Activated T-cell treated with anti-CD3 and anti-CD28 coated beads, Interleukin-2, amount 50 U/mL, for 24 hours (primary cell): ENCODE results near the gene LDLRAD3.

Source experiments
- DNase-seq: peaks from one replicate; pipeline ENCODE4 v3.0.0-alpha.2; 2020
- H3K27ac Mint-ChIP-seq: 2 replicates; pipeline ENCODE4 v1.8.0; 2020; ENCODE audit warnings: mild to moderate bottlenecking, mixed read lengths
- H3K27me3 Mint-ChIP-seq: 2 replicates; pipeline ENCODE4 v1.8.0; 2020; ENCODE audit warnings: mixed read lengths
- H3K36me3 Mint-ChIP-seq: 2 replicates; pipeline ENCODE4 v1.8.0; 2020; ENCODE audit warnings: low read depth, mixed read lengths
- H3K4me1 Mint-ChIP-seq: 2 replicates; pipeline ENCODE4 v1.8.0; 2020; ENCODE audit warnings: low read depth, mixed read lengths
- H3K4me3 Mint-ChIP-seq: 2 replicates; pipeline ENCODE4 v1.8.0; 2020; ENCODE audit warnings: mild to moderate bottlenecking, moderate library complexity, mixed read lengths
- H3K9me3 Mint-ChIP-seq: 2 replicates; pipeline ENCODE4 v1.8.0; 2020; ENCODE audit warnings: mixed read lengths

The LDLRAD3 gene

GRCh38 chr11:36118084-36118483, 174.2 kb downstream of the LDLRAD3 start:
- Mint-ChIP-seq H3K9me3 (peaks cover 2% of the 10 kb centered on the region), H3K27ac (no peak overlapping the region), H3K4me1 (no peaks in the 10 kb centered on the region), H3K36me3 (no peaks in the 10 kb centered on the region), H3K27me3 (peaks cover 3% of the 10 kb centered on the region), H3K4me3 (no peak overlapping the region)
- no peak for DNase-seq

DNA sequence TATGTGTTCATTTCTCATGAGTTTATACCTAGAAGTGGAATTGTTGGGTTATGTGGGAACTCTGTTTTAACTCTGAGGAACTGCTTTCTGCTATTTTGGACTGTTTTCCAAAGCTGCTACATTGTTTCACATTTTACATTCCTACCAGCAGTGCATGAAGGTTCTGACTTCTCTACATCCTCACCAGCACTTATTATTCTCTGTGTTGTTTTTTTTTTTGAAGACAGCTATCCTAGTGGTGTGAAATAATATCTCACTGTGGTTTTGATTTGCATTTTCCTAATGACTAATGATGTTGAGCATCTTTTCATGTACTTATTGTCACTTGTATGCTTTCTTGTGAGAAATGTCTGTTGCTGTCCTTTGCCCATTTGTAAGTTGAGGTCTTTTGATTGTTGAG, 175.4 kb downstream of the LDLRAD3 start:
- H3K27me3 Mint-ChIP-seq = peaks cover 3% of the 10 kb centered on the region
- H3K27ac Mint-ChIP-seq = no peak overlapping the region
- H3K4me1 Mint-ChIP-seq = no peaks in the 10 kb centered on the region
- DNase-seq = no peak
- H3K9me3 Mint-ChIP-seq = no peaks in the 10 kb centered on the region
- no peak overlapping the region for H3K4me3 Mint-ChIP-seq
- no peaks in the 10 kb centered on the region for H3K36me3 Mint-ChIP-seq

DNA sequence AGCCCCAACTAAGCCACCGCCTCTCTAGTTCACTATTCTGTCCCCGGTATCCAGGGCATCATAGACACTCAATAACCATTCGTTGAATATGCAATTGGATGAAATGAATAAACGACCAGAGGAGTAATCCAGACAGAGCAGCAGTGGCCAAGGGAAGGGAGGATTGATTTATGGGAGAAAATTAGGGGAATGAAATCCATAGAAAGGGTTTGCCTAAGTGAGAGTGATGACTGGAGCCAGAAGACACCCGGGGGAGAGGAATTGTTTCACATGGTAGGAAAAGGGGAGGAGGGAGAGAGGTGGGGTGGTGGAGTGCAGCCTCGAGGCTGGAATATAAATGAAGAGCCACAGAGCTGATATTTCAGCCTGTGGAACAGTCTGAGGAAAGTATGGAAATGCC, 177.2 kb downstream of the LDLRAD3 start:
- Mint-ChIP-seq H3K9me3 (no peaks in the 10 kb centered on the region), H3K27ac (no peak overlapping the region), H3K4me3 (no peak overlapping the region), H3K36me3 (no peaks in the 10 kb centered on the region), H3K27me3 (peaks cover 8% of the 10 kb centered on the region), H3K4me1 (no peaks in the 10 kb centered on the region)
- DNase-seq = no peak

DNA sequence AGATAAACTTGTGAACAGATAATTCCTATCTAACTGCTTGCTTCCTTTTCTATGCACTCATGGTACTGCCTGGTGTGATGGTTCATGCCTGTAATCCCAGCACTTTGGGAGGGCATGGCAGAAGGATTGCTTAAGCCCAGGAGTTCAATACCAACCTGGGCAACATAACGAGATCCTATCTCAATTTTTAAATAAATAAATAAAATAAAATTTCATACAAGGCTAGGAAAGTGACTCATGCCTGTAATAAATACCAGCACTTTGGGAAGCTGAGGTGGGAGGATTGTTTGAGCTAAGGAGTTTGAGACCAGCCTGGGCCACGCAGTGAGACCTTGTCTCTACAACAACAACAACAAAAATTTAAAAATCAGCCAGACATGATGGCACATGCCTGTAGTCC, 178.8 kb downstream of the LDLRAD3 start:
- peaks cover 8% of the 10 kb centered on the region for H3K27me3 Mint-ChIP-seq
- H3K36me3 Mint-ChIP-seq = no peaks in the 10 kb centered on the region
- H3K4me3 Mint-ChIP-seq = no peak overlapping the region
- no peak for DNase-seq
- no peaks in the 10 kb centered on the region for H3K4me1 Mint-ChIP-seq
- no peak overlapping the region for H3K27ac Mint-ChIP-seq
- H3K9me3 Mint-ChIP-seq = no peaks in the 10 kb centered on the region

GRCh38 chr11:36123336-36124101, 179.7 kb downstream of the LDLRAD3 start:
- DNase-seq = no peak
- H3K4me3 Mint-ChIP-seq = no peak overlapping the region
- H3K27me3 Mint-ChIP-seq = peaks cover 10% of the 10 kb centered on the region
- H3K4me1 Mint-ChIP-seq = no peaks in the 10 kb centered on the region
- no peaks in the 10 kb centered on the region for H3K9me3 Mint-ChIP-seq
- no peak overlapping the region for H3K27ac Mint-ChIP-seq
- no peaks in the 10 kb centered on the region for H3K36me3 Mint-ChIP-seq

DNA sequence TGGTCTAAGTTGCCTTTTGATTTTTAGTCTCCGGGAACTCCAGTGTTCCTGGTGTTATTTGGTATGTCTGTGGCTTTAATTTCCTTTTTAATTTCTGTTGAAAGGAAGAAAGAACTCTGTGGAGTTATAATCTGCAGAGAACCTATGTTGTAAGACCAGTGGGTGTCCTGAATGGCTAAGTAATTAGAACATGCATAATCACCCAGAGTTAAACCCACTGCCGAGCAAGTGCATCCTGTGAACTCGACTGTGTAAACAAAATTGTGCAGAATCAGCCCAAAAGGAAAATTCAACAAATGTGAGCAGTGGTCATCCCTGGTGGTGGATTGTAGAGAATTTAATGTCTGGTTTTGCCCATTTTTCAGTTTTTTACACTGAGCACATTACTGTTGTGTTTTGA, 182.8 kb downstream of the LDLRAD3 start:
- Mint-ChIP-seq H3K27ac (no peak overlapping the region), H3K4me1 (no peaks in the 10 kb centered on the region), H3K36me3 (no peaks in the 10 kb centered on the region), H3K4me3 (no peak overlapping the region), H3K27me3 (peaks cover 16% of the 10 kb centered on the region), H3K9me3 (no peaks in the 10 kb centered on the region)
- DNase-seq = no peak

- no peaks in the 10 kb centered on the region for H3K9me3 Mint-ChIP-seq
- no peaks in the 10 kb centered on the region for H3K4me1 Mint-ChIP-seq
- H3K36me3 Mint-ChIP-seq = no peaks in the 10 kb centered on the region
- H3K4me3 Mint-ChIP-seq = no peak overlapping the region
- no peak for DNase-seq
- peaks cover 16% of the 10 kb centered on the region for H3K27me3 Mint-ChIP-seq
- H3K27ac Mint-ChIP-seq = no peak overlapping the region
Observed at GRCh38 chr11:36127550-36127949, 183.7 kb downstream of the LDLRAD3 start.

GRCh38 chr11:36129955-36130354, 186.1 kb downstream of the LDLRAD3 start:
- Mint-ChIP-seq H3K36me3 (no peaks in the 10 kb centered on the region), H3K27ac (no peak overlapping the region), H3K4me3 (no peak overlapping the region), H3K27me3 (peaks cover 14% of the 10 kb centered on the region), H3K4me1 (no peaks in the 10 kb centered on the region), H3K9me3 (no peaks in the 10 kb centered on the region)
- no peak for DNase-seq

- H3K4me1 Mint-ChIP-seq = no peaks in the 10 kb centered on the region
- H3K27ac Mint-ChIP-seq = no peak overlapping the region
Observed at GRCh38 chr11:36130401-36130800, 186.5 kb downstream of the LDLRAD3 start.

GRCh38 chr11:36131721-36132397, 188.0 kb downstream of the LDLRAD3 start:
- Mint-ChIP-seq H3K27ac (no peak overlapping the region), H3K9me3 (no peaks in the 10 kb centered on the region), H3K36me3 (no peaks in the 10 kb centered on the region), H3K4me1 (no peaks in the 10 kb centered on the region), H3K27me3 (peaks cover 8% of the 10 kb centered on the region), H3K4me3 (no peak overlapping the region)
- no peak for DNase-seq

More at GRCh38 chr11:36130401-36130800, 186.5 kb downstream of the LDLRAD3 start:
- Mint-ChIP-seq H3K9me3 (no peaks in the 10 kb centered on the region), H3K27me3 (peaks cover 10% of the 10 kb centered on the region), H3K4me3 (no peak overlapping the region), H3K36me3 (no peaks in the 10 kb centered on the region)
- no peak for DNase-seq

DNA sequence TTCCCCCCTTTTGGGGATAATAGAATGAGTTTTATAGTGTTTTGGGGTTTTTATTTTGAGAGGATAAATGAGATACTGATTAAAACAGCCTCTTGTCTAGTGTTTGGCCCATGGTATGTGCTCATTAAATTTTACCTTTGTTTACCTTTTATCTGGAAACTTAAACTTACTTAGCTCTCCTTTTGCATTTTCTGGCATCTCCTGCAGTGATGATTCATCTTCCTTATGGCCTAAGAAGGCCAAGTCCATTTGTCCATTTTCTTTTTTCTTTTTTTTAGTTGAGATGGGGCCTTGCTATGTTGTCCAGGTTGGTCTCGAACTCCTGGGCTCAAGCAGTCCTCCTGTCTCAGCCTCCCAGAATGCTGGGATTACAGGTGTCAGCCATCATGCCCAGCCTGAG, 189.1 kb downstream of the LDLRAD3 start:
- no peak overlapping the region for H3K27ac Mint-ChIP-seq
- H3K36me3 Mint-ChIP-seq = no peaks in the 10 kb centered on the region
- DNase-seq = no peak
- peaks cover 8% of the 10 kb centered on the region for H3K27me3 Mint-ChIP-seq
- H3K4me1 Mint-ChIP-seq = no peaks in the 10 kb centered on the region
- H3K4me3 Mint-ChIP-seq = no peak overlapping the region
- no peaks in the 10 kb centered on the region for H3K9me3 Mint-ChIP-seq

DNA sequence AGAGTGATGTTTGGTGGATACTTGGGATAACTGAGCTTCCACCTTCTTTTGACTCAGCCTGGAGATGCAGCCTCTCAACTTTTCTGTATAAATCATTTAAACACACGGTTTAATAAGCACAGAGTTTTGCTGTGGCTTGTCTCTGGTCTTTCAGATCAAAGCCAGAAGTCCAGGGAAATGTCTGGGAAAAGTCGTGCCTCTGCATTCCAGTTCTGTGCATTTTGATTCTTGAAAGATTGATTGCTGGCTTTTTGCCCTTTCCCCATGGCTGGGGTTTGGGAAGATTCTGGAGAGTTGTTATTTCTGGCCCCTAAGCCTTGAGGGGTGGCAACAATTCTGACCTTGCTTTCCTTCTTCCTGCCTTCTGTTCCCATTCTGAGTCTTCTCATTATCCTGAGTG, 191.2 kb downstream of the LDLRAD3 start:
- H3K36me3 Mint-ChIP-seq = no peaks in the 10 kb centered on the region
- H3K9me3 Mint-ChIP-seq = no peaks in the 10 kb centered on the region
- H3K27ac Mint-ChIP-seq = no peak overlapping the region
- no peaks in the 10 kb centered on the region for H3K4me1 Mint-ChIP-seq
- no peak for DNase-seq
- H3K27me3 Mint-ChIP-seq = peaks cover 2% of the 10 kb centered on the region
- no peak overlapping the region for H3K4me3 Mint-ChIP-seq

DNA sequence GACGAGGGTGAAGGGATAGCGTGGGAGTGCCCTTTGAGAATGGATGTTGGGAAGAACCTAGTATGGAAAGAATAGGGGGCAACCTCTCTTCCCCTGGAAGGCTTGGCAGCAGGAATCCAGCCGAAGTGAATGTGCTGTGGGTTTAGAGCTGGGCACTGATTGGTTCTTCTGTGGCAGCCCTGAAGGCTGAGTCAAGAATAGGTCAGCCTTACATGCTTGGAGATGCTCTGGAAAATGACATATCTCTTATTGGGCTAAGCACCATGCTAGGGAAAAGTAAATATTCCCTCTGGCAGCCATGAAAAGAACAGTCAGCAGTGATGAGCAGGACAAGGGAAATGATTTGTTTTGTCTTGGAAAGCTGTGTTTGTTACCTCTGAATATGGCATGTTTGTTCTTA, 195.9 kb downstream of the LDLRAD3 start:
- Mint-ChIP-seq H3K4me1 (no peaks in the 10 kb centered on the region), H3K27ac (no peak overlapping the region), H3K27me3 (no peaks in the 10 kb centered on the region), H3K36me3 (no peaks in the 10 kb centered on the region), H3K9me3 (no peaks in the 10 kb centered on the region), H3K4me3 (no peak overlapping the region)
- no peak for DNase-seq

GRCh38 chr11:36141196-36141953, 197.5 kb downstream of the LDLRAD3 start:
- H3K9me3 Mint-ChIP-seq = no peaks in the 10 kb centered on the region
- no peak overlapping the region for H3K27ac Mint-ChIP-seq
- no peak overlapping the region for H3K4me3 Mint-ChIP-seq
- H3K4me1 Mint-ChIP-seq = no peaks in the 10 kb centered on the region
- no peaks in the 10 kb centered on the region for H3K36me3 Mint-ChIP-seq
- DNase-seq = no peak
- no peaks in the 10 kb centered on the region for H3K27me3 Mint-ChIP-seq

GRCh38 chr11:36141956-36142355, 198.1 kb downstream of the LDLRAD3 start:
- Mint-ChIP-seq H3K27me3 (no peaks in the 10 kb centered on the region), H3K36me3 (no peaks in the 10 kb centered on the region), H3K27ac (no peak overlapping the region), H3K9me3 (no peaks in the 10 kb centered on the region), H3K4me1 (no peaks in the 10 kb centered on the region), H3K4me3 (no peak overlapping the region)
- no peak for DNase-seq
